Right lobe of liver (tissue), 4 donors: Measurements from ENCODE around the gene CCT6B.

Source experiments
- POLR2A ChIP-seq: fragments of 450-650 bp; IDR thresholded peaks from one replicate; pipeline ENCODE4 v1.6.1; 2017; ENCODE audit warnings: antibody characterized with exemption, mild to moderate bottlenecking
- TF ChIP-seq, protein P1 (sequence below), 4 donors: fragments of 200-600 bp in 3 of 4; fragments of 450-650 bp in 1 of 4; IDR thresholded peaks; one replicate each; pipeline versions ENCODE4 v1.5.1 to v1.8.0; 2016 to 2022; ENCODE audit warnings: antibody characterized with exemption in 4 of 4, mild to moderate bottlenecking in 2 of 4
- donor health status: DM: no; HTN: no; CAD: no.
- donor health status: DM: no; HTN: no; CAD: no.
- donor health status: DM: no; HTN: yes; CAD: no.

DNA sequence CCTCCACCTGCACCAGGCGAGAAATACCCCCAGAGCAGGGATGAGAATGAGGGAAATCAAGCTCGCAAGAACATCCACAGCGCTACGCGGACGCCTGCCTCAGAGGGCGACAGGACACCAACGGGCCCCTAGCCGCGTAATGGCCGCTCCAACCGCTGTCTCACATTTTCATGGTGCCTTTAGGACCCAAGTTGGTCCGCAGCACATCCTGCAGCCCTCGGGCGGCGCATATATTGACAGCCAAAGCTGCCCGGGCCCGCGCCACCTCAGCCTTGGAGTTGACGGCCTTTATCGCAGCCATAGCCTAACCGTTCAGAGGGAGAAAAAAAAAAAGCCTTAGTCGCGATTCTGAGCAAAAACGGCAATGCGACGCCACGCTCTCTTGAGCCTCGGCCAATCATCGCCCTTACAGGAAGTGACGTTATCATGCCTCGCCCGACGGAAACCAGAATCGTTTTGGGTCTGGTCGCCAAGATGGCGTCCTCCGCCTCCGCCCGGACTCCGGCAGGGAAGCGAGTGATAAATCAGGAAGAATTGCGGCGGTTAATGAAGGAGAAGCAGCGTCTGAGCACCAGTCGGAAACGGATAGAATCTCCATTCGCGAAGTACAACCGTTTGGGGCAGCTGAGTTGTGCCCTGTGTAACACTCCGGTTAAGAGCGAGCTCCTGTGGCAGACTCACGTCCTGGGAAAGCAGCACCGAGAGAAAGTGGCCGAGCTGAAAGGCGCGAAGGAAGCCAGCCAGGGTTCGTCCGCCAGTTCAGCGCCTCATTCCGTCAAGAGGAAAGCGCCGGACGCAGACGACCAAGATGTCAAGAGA is at the start of gene CCT6B, which contains the start of gene ZNF830:
- TF ChIP-seq, protein P1, sequence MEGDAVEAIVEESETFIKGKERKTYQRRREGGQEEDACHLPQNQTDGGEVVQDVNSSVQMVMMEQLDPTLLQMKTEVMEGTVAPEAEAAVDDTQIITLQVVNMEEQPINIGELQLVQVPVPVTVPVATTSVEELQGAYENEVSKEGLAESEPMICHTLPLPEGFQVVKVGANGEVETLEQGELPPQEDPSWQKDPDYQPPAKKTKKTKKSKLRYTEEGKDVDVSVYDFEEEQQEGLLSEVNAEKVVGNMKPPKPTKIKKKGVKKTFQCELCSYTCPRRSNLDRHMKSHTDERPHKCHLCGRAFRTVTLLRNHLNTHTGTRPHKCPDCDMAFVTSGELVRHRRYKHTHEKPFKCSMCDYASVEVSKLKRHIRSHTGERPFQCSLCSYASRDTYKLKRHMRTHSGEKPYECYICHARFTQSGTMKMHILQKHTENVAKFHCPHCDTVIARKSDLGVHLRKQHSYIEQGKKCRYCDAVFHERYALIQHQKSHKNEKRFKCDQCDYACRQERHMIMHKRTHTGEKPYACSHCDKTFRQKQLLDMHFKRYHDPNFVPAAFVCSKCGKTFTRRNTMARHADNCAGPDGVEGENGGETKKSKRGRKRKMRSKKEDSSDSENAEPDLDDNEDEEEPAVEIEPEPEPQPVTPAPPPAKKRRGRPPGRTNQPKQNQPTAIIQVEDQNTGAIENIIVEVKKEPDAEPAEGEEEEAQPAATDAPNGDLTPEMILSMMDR (IDR thresholded peaks at IDR 0.05): no peak
- TF ChIP-seq POLR2A: peak; percentile 61
